ENCODE data around the gene TMEM130. TPM values are rescaled to one million over a fixed set of nuclear protein-coding genes. Genes with fewer than 3 reads are reported as not detected.

Gene TMEM130
- total and polyA plus RNA-seq, 9 of the 15 experiments (the other 6 are each of a cell fraction or from before 2014, with no cell fraction given): 0.07 TPM; not detected in 8

- H3K27ac ChIP-seq (ENCODE audit: extremely low read depth, low read depth, low read length): no peak overlapping the region
- 0 out of 2 replicates have a peak, but pooled peaks cover 7% of the 10 kb centered on the region for H4K20me1 ChIP-seq (replicated peaks; ENCODE audit: control insufficient read depth, insufficient read depth, low read length)
- H3K9ac ChIP-seq (ENCODE audit: insufficient read depth in 1 of 2, low read depth in 2 of 2, low read length in 2 of 2): no peak overlapping the region
- in situ Hi-C loops (cut with MboI): no loop called here
- WGBS (ENCODE audit: insufficient coverage, low coverage, missing lambda C conversion rate): under 1% methylated on average over 12 of the region's 12 CpGs
- no peaks in the 10 kb centered on the region for H3K36me3 ChIP-seq (ENCODE audit: control insufficient read depth, insufficient read depth, low read length)
- no peaks in the 10 kb centered on the region for H3K79me2 ChIP-seq (ENCODE audit: control insufficient read depth, insufficient read depth, low read length)
- H3K4me1 ChIP-seq (replicated peaks in 1 of 2; ENCODE audit: control insufficient read depth in 2 of 2, insufficient read depth in 2 of 2, low read length in 2 of 2): peaks cover 0 to 22% of the 10 kb centered on the region in 2 experiments; a peak in 2 of 5 replicates
- FAIRE-seq: no peak
- POLR2A ChIA-PET: no interaction called here
- H3K4me3 ChIP-seq: no peak overlapping the region
- no peaks in the 10 kb centered on the region for H3K9me3 ChIP-seq (replicated peaks; ENCODE audit: control insufficient read depth, insufficient read depth, low read depth, low read length)
- intact Hi-C loops (cut with micrococcal nuclease): no loop called here
- no peak overlapping the region for H3K4me2 ChIP-seq (ENCODE audit: insufficient read depth, low read length)
- peaks cover 38 to 72% of the 10 kb centered on the region in 2 experiments; a peak in 4 of 5 replicates for H3K27me3 ChIP-seq (ENCODE audit: control insufficient read depth in 2 of 2, insufficient read depth in 2 of 2, low read length in 2 of 2)
- BruUV-seq (replicated peaks): no TSS peak
- CTCF ChIA-PET (ENCODE audit: low intra/inter-chr PET ratio): no interaction called here
- no peak for ATAC-seq
- no peak overlapping the region for H2AFZ ChIP-seq (ENCODE audit: low read depth, low read length)
- DNase-seq (ENCODE audit: extremely low read depth in 1 of 4, low spot score in 3 of 4): no peak
- no peaks in the 10 kb centered on the region for H3K9me1 ChIP-seq (ENCODE audit: control insufficient read depth, insufficient read depth, low read length)
- TF ChIP-seq ETV1 (tag; conservative IDR thresholded peaks at IDR 0.05; ENCODE audit: low read depth): no peak
- TF ChIP-seq, protein P1, sequence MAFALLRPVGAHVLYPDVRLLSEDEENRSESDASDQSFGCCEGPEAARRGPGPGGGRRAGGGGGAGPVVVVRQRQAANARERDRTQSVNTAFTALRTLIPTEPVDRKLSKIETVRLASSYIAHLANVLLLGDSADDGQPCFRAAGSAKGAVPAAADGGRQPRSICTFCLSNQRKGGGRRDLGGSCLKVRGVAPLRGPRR (CRISPR knock-in tag; IDR thresholded peaks at IDR 0.05): no peak
- no peak for TF ChIP-seq ARNT (IDR thresholded peaks at IDR 0.05)
- TF ChIP-seq BCOR (IDR thresholded peaks at IDR 0.05): no peak
- no peak for TF ChIP-seq RBM25 (IDR thresholded peaks at IDR 0.05; ENCODE audit: low read depth, low read length, severe bottlenecking)
- TF ChIP-seq CREB1 (IDR thresholded peaks at IDR 0.05): no peak
- TF ChIP-seq CREB1 (CRISPR knock-in tag; IDR thresholded peaks at IDR 0.05): no peak
- TF ChIP-seq CREB3 (tag; conservative IDR thresholded peaks at IDR 0.05; ENCODE audit: low read depth): no peak
- no peak for TF ChIP-seq ZNF12 (CRISPR knock-in tag; IDR thresholded peaks at IDR 0.05)
- no peak for TF ChIP-seq TCF7 (IDR thresholded peaks at IDR 0.05; ENCODE audit: borderline replicate concordance)
- no peak for TF ChIP-seq FOXA3 (CRISPR knock-in tag; conservative IDR thresholded peaks at IDR 0.05 in 1 of 2, IDR thresholded peaks at IDR 0.05 in 1 of 2)
- TF ChIP-seq LEF1 (IDR thresholded peaks at IDR 0.05): no peak
- no peak for TF ChIP-seq SFPQ (IDR thresholded peaks at IDR 0.05; ENCODE audit: low read depth, low read length)
- TF ChIP-seq OTX1 (CRISPR knock-in tag; IDR thresholded peaks at IDR 0.05): no peak
- no peak for TF ChIP-seq FOXK1 (CRISPR knock-in tag; IDR thresholded peaks at IDR 0.05; ENCODE audit: borderline replicate concordance)
- TF ChIP-seq MXD1 (CRISPR knock-in tag; IDR thresholded peaks at IDR 0.05; ENCODE audit: borderline replicate concordance, poor library complexity, severe bottlenecking): no peak
Measured at GRCh38 chr7:98866351-98866750, 3.5 kb downstream of the TMEM130 start.

Data from K562 (cell line).